Dendritic cell treated with granulocyte-macrophage colony-stimulating factor and Interleukin-4, amounts not matched to agents 40 ng/mL and 50 ng/mL, for 4 days (primary cell): ENCODE measurements around the gene FKBP8.
A peak's percentile ranks its signal among the peaks of the same experiment; 100 is the strongest.
"Not testable (repeated sequence)": the region's sequence is repeated elsewhere in the genome, so short reads cannot be mapped to it uniquely, and the experiment has no call there.

Experiments
- H3K27ac Mint-ChIP-seq: one replicate; pipeline ENCODE4 v1.8.0; 2022; ENCODE audit warnings: mild to moderate bottlenecking, mixed read lengths
- H3K27me3 Mint-ChIP-seq: one replicate; pipeline ENCODE4 v1.8.0; 2022; ENCODE audit warnings: mild to moderate bottlenecking, mixed read lengths
- H3K36me3 Mint-ChIP-seq: one replicate; pipeline ENCODE4 v1.8.0; 2022; ENCODE audit warnings: low read depth, mixed read lengths
- H3K4me1 Mint-ChIP-seq: one replicate; pipeline ENCODE4 v1.8.0; 2022; ENCODE audit warnings: low read depth, mixed read lengths
- H3K4me3 Mint-ChIP-seq: one replicate; pipeline ENCODE4 v1.8.0; 2022; ENCODE audit warnings: mild to moderate bottlenecking, moderate library complexity, mixed read lengths
- H3K9me3 Mint-ChIP-seq: one replicate; pipeline ENCODE4 v1.8.0; 2022; ENCODE audit warnings: mixed read lengths
- intact Hi-C: fragments of 100-400 bp; cut with micrococcal nuclease; formaldehyde crosslinking; loops from one replicate; pipeline ENCODE4 v1.15.0; 2022

Gene FKBP8

GRCh38 chr19:18541992-18542940 lies 1.1 kb downstream of the FKBP8 start:
- Mint-ChIP-seq H3K27ac (peak overlapping the region; percentile 77), H3K36me3 (peaks cover 48% of the 10 kb centered on the region), H3K4me1 (peaks cover 41% of the 10 kb centered on the region), H3K4me3 (peak overlapping the region; percentile 77), H3K27me3 (no peaks in the 10 kb centered on the region), H3K9me3 (no peaks in the 10 kb centered on the region)
- intact Hi-C loops, result no loop called here

GRCh38 chr19:18541258-18541991 lies 1.9 kb downstream of the FKBP8 start:
- intact Hi-C loops, result no loop called here

GRCh38 chr19:18540200-18540599 lies 3.2 kb downstream of the FKBP8 start:
- H3K27me3 Mint-ChIP-seq, H3K27ac Mint-ChIP-seq, H3K9me3 Mint-ChIP-seq, H3K4me3 Mint-ChIP-seq, intact Hi-C loops: not testable (repeated sequence)
- Mint-ChIP-seq H3K4me1 (peaks cover 38% of the 10 kb centered on the region), H3K36me3 (peaks cover 68% of the 10 kb centered on the region)

More at GRCh38 chr19:18541258-18541991, 1.9 kb downstream of the FKBP8 start:
- peaks cover 56% of the 10 kb centered on the region for H3K36me3 Mint-ChIP-seq
- peaks cover 41% of the 10 kb centered on the region for H3K4me1 Mint-ChIP-seq
- H3K9me3 Mint-ChIP-seq, result no peaks in the 10 kb centered on the region
- no peaks in the 10 kb centered on the region for H3K27me3 Mint-ChIP-seq
- no peak overlapping the region for H3K4me3 Mint-ChIP-seq
- H3K27ac Mint-ChIP-seq, result peak overlapping the region; percentile 56

- Mint-ChIP-seq H3K36me3 (peaks cover 75% of the 10 kb centered on the region), H3K27ac (no peak overlapping the region), H3K4me1 (peaks cover 29% of the 10 kb centered on the region), H3K9me3 (no peaks in the 10 kb centered on the region), H3K4me3 (no peak overlapping the region), H3K27me3 (no peaks in the 10 kb centered on the region)
- intact Hi-C loops, result no loop called here
These were observed 4.0 kb downstream of the FKBP8 start for GRCh38 chr19:18539372-18539771.

- H3K36me3 Mint-ChIP-seq, result peaks cover 88% of the 10 kb centered on the region
- no peak overlapping the region for H3K27ac Mint-ChIP-seq
- intact Hi-C loops, result no loop called here
- H3K27me3 Mint-ChIP-seq, result no peaks in the 10 kb centered on the region
- H3K9me3 Mint-ChIP-seq, result no peaks in the 10 kb centered on the region
- no peak overlapping the region for H3K4me3 Mint-ChIP-seq
- H3K4me1 Mint-ChIP-seq, result peaks cover 22% of the 10 kb centered on the region
These were observed 5.3 kb downstream of the FKBP8 start for GRCh38 chr19:18538115-18538514.

- Mint-ChIP-seq H3K9me3 (no peaks in the 10 kb centered on the region), H3K27ac (no peak overlapping the region), H3K4me1 (peaks cover 18% of the 10 kb centered on the region), H3K27me3 (no peaks in the 10 kb centered on the region), H3K36me3 (peaks cover 94% of the 10 kb centered on the region), H3K4me3 (no peak overlapping the region)
- intact Hi-C loops, result no loop called here
These were observed 5.9 kb downstream of the FKBP8 start for GRCh38 chr19:18537431-18537830.

- Mint-ChIP-seq H3K27me3 (no peaks in the 10 kb centered on the region), H3K4me3 (no peak overlapping the region), H3K27ac (no peak overlapping the region), H3K9me3 (no peaks in the 10 kb centered on the region), H3K36me3 (peaks cover 99% of the 10 kb centered on the region), H3K4me1 (peaks cover 8% of the 10 kb centered on the region)
- intact Hi-C loops, result no loop called here
These were observed 6.9 kb downstream of the FKBP8 start for GRCh38 chr19:18536475-18536874.

GRCh38 chr19:18533058-18533457 lies 10.3 kb downstream of the FKBP8 start:
- no peak overlapping the region for H3K27ac Mint-ChIP-seq
- H3K4me3 Mint-ChIP-seq, result no peak overlapping the region
- no peaks in the 10 kb centered on the region for H3K4me1 Mint-ChIP-seq
- peaks cover 69% of the 10 kb centered on the region for H3K36me3 Mint-ChIP-seq
- intact Hi-C loops, result no loop called here
- no peaks in the 10 kb centered on the region for H3K27me3 Mint-ChIP-seq
- H3K9me3 Mint-ChIP-seq, result no peaks in the 10 kb centered on the region

- Mint-ChIP-seq H3K27ac (no peak overlapping the region), H3K4me3 (no peak overlapping the region), H3K27me3 (no peaks in the 10 kb centered on the region), H3K9me3 (no peaks in the 10 kb centered on the region), H3K36me3 (peaks cover 62% of the 10 kb centered on the region), H3K4me1 (no peaks in the 10 kb centered on the region)
- intact Hi-C loops, result no loop called here
These were observed 11.0 kb downstream of the FKBP8 start for GRCh38 chr19:18532168-18532890.

- no peak overlapping the region for H3K27ac Mint-ChIP-seq
- H3K4me3 Mint-ChIP-seq, result no peak overlapping the region
- H3K9me3 Mint-ChIP-seq, result no peaks in the 10 kb centered on the region
- H3K36me3 Mint-ChIP-seq, result peaks cover 53% of the 10 kb centered on the region
- intact Hi-C loops, result no loop called here
- no peaks in the 10 kb centered on the region for H3K4me1 Mint-ChIP-seq
- no peaks in the 10 kb centered on the region for H3K27me3 Mint-ChIP-seq
These were observed 11.9 kb downstream of the FKBP8 start for GRCh38 chr19:18531485-18531884.

- intact Hi-C loops, result no loop called here
- no peaks in the 10 kb centered on the region for H3K9me3 Mint-ChIP-seq
- H3K27me3 Mint-ChIP-seq, result no peaks in the 10 kb centered on the region
- no peak overlapping the region for H3K4me3 Mint-ChIP-seq
- peaks cover 37% of the 10 kb centered on the region for H3K36me3 Mint-ChIP-seq
- H3K27ac Mint-ChIP-seq, result peak overlapping the region; percentile 28
- H3K4me1 Mint-ChIP-seq, result no peaks in the 10 kb centered on the region
These were observed 13.6 kb downstream of the FKBP8 start for GRCh38 chr19:18529782-18530181.

- Mint-ChIP-seq H3K4me1 (no peaks in the 10 kb centered on the region), H3K27me3 (no peaks in the 10 kb centered on the region), H3K36me3 (peaks cover 11% of the 10 kb centered on the region), H3K27ac (no peak overlapping the region), H3K9me3 (no peaks in the 10 kb centered on the region), H3K4me3 (no peak overlapping the region)
- intact Hi-C loops, result no loop called here
These were observed 17.1 kb downstream of the FKBP8 start for GRCh38 chr19:18526316-18526715.

GRCh38 chr19:18523841-18524240 lies 19.5 kb downstream of the FKBP8 start:
- H3K27me3 Mint-ChIP-seq, result no peaks in the 10 kb centered on the region
- H3K36me3 Mint-ChIP-seq, result peaks cover 32% of the 10 kb centered on the region
- intact Hi-C loops, result loop anchor here (5.0 kb wide), 2 partner anchors 37 to 63 kb away; partner anchors contain the start of gene REX1BD
- H3K4me1 Mint-ChIP-seq, result peaks cover 24% of the 10 kb centered on the region
- no peak overlapping the region for H3K4me3 Mint-ChIP-seq
- no peaks in the 10 kb centered on the region for H3K9me3 Mint-ChIP-seq
- H3K27ac Mint-ChIP-seq, result peak overlapping the region; percentile 17
